Keratinocyte (primary cell): ENCODE results near the gene TMEM229B.

Experiments used
- CTCF ChIP-seq, 3 experiments: IDR thresholded peaks in 1 of 3; conservative IDR thresholded peaks in 1 of 3; optimal IDR thresholded peaks in 1 of 3; 2 replicates in 2 of 3; 3 replicates in 1 of 3; pipeline versions ENCODE3 to v1.5.1; 2011; ENCODE audit warnings: low read length in 3 of 3, mild to moderate bottlenecking in 3 of 3, moderate library complexity in 2 of 3, control low read depth in 1 of 3, inconsistent platforms in 1 of 3; ENCODE audit not compliant: insufficient read depth in 2 of 3; ENCODE audit errors: extremely low read depth in 1 of 3
- EZH2 ChIP-seq: IDR thresholded peaks from one replicate; pipeline ENCODE4 v1.6.1; 2012; ENCODE audit warnings: inconsistent platforms, mild to moderate bottlenecking, low read length, moderate library complexity

- no peak for TF ChIP-seq CTCF (optimal IDR thresholded peaks at IDR 0.05 in 1 of 3, IDR thresholded peaks at IDR 0.05 in 1 of 3, conservative IDR thresholded peaks at IDR 0.05 in 1 of 3; ENCODE audit: extremely low read depth in 1 of 3, insufficient read depth in 2 of 3, low read length in 3 of 3)
- TF ChIP-seq EZH2 = no peak
These were observed 36.1 kb upstream of the TMEM229B start for GRCh38 chr14:67524634-67524963.
